ENCODE results near the gene ACTMAP.

The ACTMAP gene

GRCh38 chr19:40717880-40718773, 32.1 kb downstream of the ACTMAP start:
- TF ChIP-seq CTCF (IDR thresholded peaks at IDR 0.05) = no peak
- peak; percentile 62 to 81 for DNase-seq
- H3K9me3 ChIP-seq = no peaks in the 10 kb centered on the region
- no peaks in the 10 kb centered on the region for H3K27me3 ChIP-seq
- intact Hi-C loops (cut with DNase I; ENCODE audit: low total_unique reads) = no loop called here
- H3K36me3 ChIP-seq = peaks cover 0 to 6% (median 0%) of the 10 kb centered on the region in 3 donors
- H3K27ac ChIP-seq = peak overlapping the region; percentile 96 to 97
- H3K4me1 ChIP-seq = peaks cover 0 to 70% (median 59%) of the 10 kb centered on the region in 4 donors
- peak overlapping the region; percentile 78 to 81 for H3K4me3 ChIP-seq

GRCh38 chr19:40717325-40717879, 32.9 kb downstream of the ACTMAP start:
- Histone ChIP-seq H3K9me3 (no peaks in the 10 kb centered on the region), H3K4me1 (peaks cover 0 to 64% (median 53%) of the 10 kb centered on the region in 4 donors), H3K27me3 (no peaks in the 10 kb centered on the region), H3K4me3 (peak overlapping the region; percentile 78 to 81), H3K27ac (peak overlapping the region; percentile 96 to 97), H3K36me3 (peaks cover 0 to 8% (median 0%) of the 10 kb centered on the region in 3 donors)
- no peak for TF ChIP-seq CTCF (IDR thresholded peaks at IDR 0.05)
- intact Hi-C loops (cut with DNase I; ENCODE audit: low total_unique reads) = no loop called here
- peak in 1 of 2 donors; percentile 45 for DNase-seq

GRCh38 chr19:40716482-40717324, 33.6 kb downstream of the ACTMAP start, which contains the start of the genes COQ8B and ITPKC:
Gene COQ8B, minus strand, starts transcription at chr19:40716886. Its CDS starts 2,254 bp downstream, at chr19:40714632.
Gene ITPKC, plus strand, starts transcription at chr19:40717112. Its CDS starts 24 bp downstream, at chr19:40717136.
- Histone ChIP-seq H3K9me3 (no peaks in the 10 kb centered on the region), H3K27me3 (no peaks in the 10 kb centered on the region), H3K36me3 (peaks cover 0 to 9% (median 0%) of the 10 kb centered on the region in 3 donors), H3K4me3 (peak within 1 kb of the TSS; percentile 78 to 81), H3K27ac (peak within 1 kb of the TSS; percentile 96 to 97), H3K4me1 (peaks cover 0 to 59% (median 46%) of the 10 kb centered on the region in 4 donors)
- peak; percentile 100 for DNase-seq
- peak in 1 of 2 experiments; percentile 60 for TF ChIP-seq CTCF (IDR thresholded peaks at IDR 0.05)
- intact Hi-C loops (cut with DNase I; ENCODE audit: low total_unique reads) = no loop called here

- Histone ChIP-seq H3K36me3 (peaks cover 0 to 15% (median 0%) of the 10 kb centered on the region in 3 donors), H3K27me3 (no peaks in the 10 kb centered on the region), H3K9me3 (no peaks in the 10 kb centered on the region), H3K4me1 (peaks cover 0 to 52% (median 40%) of the 10 kb centered on the region in 4 donors), H3K4me3 (peak overlapping the region; percentile 78 to 81), H3K27ac (peak overlapping the region; percentile 96 to 97)
- DNase-seq = peak; percentile 47 to 77
- TF ChIP-seq CTCF (IDR thresholded peaks at IDR 0.05) = no peak
- intact Hi-C loops (cut with DNase I; ENCODE audit: low total_unique reads) = no loop called here
These were observed 34.2 kb downstream of the ACTMAP start for GRCh38 chr19:40716031-40716481.
